HEK293 (cell line): ENCODE measurements around the gene MRFAP1.
A peak's percentile ranks its signal among the peaks of the same experiment; 100 is the strongest.

Source experiments
- CTCF ChIA-PET: fragments of 350-600 bp; formaldehyde crosslinking; extraction: SDS; loops from one replicate; lab custom pipeline; 2021; ENCODE audit warnings: antibody characterized with exemption; lab: Yijun Ruan, JAX
- POLR2A ChIA-PET: fragments of 300-600 bp; formaldehyde crosslinking; extraction: SDS; loops from one replicate; lab custom pipeline; 2020; ENCODE audit warnings: antibody characterized with exemption, inconsistent platforms; lab: Yijun Ruan, JAX
- H3K27ac ChIP-seq: fragments of 200-500 bp; sonication (Bioruptor generic); 2 replicates; pipeline ENCODE4 v1.5.1; 2014; ENCODE audit warnings: low read depth, low read length, control low read depth, inconsistent platforms; ENCODE audit errors: extremely low read depth
- H3K36me3 ChIP-seq, 2 experiments: fragments of 200-500 bp in 1 of 2; sonication (Bioruptor generic) in 1 of 2; 1 replicate in 1 of 2; 2 replicates in 1 of 2; pipeline ENCODE4 v1.5.1; 2014 to 2017; ENCODE audit warnings: inconsistent platforms in 2 of 2, low read length in 2 of 2; ENCODE audit not compliant: control insufficient read depth in 2 of 2, insufficient read depth in 1 of 2
- H3K4me1 ChIP-seq: fragments of 200-500 bp; sonication (Bioruptor generic); 2 replicates; pipeline ENCODE4 v1.5.1; 2014; ENCODE audit warnings: mild to moderate bottlenecking, low read length, inconsistent platforms; ENCODE audit not compliant: control insufficient read depth, insufficient read depth
- H3K4me3 ChIP-seq: 2 replicates; pipeline ENCODE4 v1.5.1; 2011; ENCODE audit warnings: low read depth, mild to moderate bottlenecking, control low read depth, low read length, moderate library complexity
- H3K9me3 ChIP-seq: fragments of 200-500 bp; sonication (Bioruptor generic); 2 replicates; pipeline ENCODE4 v1.5.1; 2014; ENCODE audit warnings: low read depth, low read length, inconsistent platforms; ENCODE audit not compliant: control insufficient read depth, insufficient read depth
- EGR2 ChIP-seq: fragments of 450-650 bp; formaldehyde crosslinking; IDR thresholded peaks from 2 replicates; pipeline ENCODE4 v1.5.1; 2016; ENCODE audit warnings: low read depth, missing biosample characterization, missing genetic modification characterization
- GFI1B ChIP-seq: fragments of 450-650 bp; formaldehyde crosslinking; IDR thresholded peaks from 2 replicates; pipeline ENCODE4 v1.5.1; 2016; ENCODE audit warnings: missing biosample characterization, missing genetic modification characterization
- MYNN ChIP-seq: fragments of 450-650 bp; formaldehyde crosslinking; IDR thresholded peaks from 2 replicates; pipeline ENCODE4 v1.5.1; 2016; ENCODE audit warnings: missing biosample characterization, missing genetic modification characterization, borderline replicate concordance
- SP7 ChIP-seq: fragments of 450-650 bp; formaldehyde crosslinking; IDR thresholded peaks from 2 replicates; pipeline ENCODE4 v1.5.1; 2016; ENCODE audit warnings: missing biosample characterization, missing genetic modification characterization
- YY1 ChIP-seq: fragments of 450-650 bp; formaldehyde crosslinking; IDR thresholded peaks from 2 replicates; pipeline ENCODE4 v1.5.1; 2018; ENCODE audit warnings: missing biosample characterization, missing genetic modification characterization
- ZBTB8A ChIP-seq: fragments of 450-650 bp; formaldehyde crosslinking; IDR thresholded peaks from 2 replicates; pipeline ENCODE4 v1.5.1; 2016; ENCODE audit warnings: missing biosample characterization, missing genetic modification characterization
- ZFHX2 ChIP-seq: fragments of 450-650 bp; formaldehyde crosslinking; conservative IDR thresholded peaks from 2 replicates; pipeline ENCODE4 v1.5.1; 2016; ENCODE audit warnings: missing biosample characterization, missing genetic modification characterization
- ZFP41 ChIP-seq: fragments of 450-650 bp; formaldehyde crosslinking; IDR thresholded peaks from 2 replicates; pipeline ENCODE4 v1.5.1; 2016; ENCODE audit warnings: missing biosample characterization, missing genetic modification characterization, borderline replicate concordance
- ZNF146 ChIP-seq: fragments of 450-650 bp; formaldehyde crosslinking; IDR thresholded peaks from 2 replicates; pipeline ENCODE4 v1.5.1; 2016; ENCODE audit warnings: missing biosample characterization, missing genetic modification characterization
- ZNF221 ChIP-seq: fragments of 450-650 bp; formaldehyde crosslinking; IDR thresholded peaks from 2 replicates; pipeline ENCODE4 v1.5.1; 2017; ENCODE audit warnings: missing biosample characterization, missing genetic modification characterization, borderline replicate concordance
- ZNF223 ChIP-seq: fragments of 450-650 bp; formaldehyde crosslinking; IDR thresholded peaks from 2 replicates; pipeline ENCODE4 v1.5.1; 2016; ENCODE audit warnings: missing biosample characterization, missing genetic modification characterization
- ZNF324 ChIP-seq: fragments of 450-650 bp; formaldehyde crosslinking; IDR thresholded peaks from 2 replicates; pipeline ENCODE4 v1.5.1; 2016; ENCODE audit warnings: missing biosample characterization, missing genetic modification characterization
- ZNF350 ChIP-seq: fragments of 450-650 bp; formaldehyde crosslinking; IDR thresholded peaks from 2 replicates; pipeline ENCODE4 v1.5.0; 2017; ENCODE audit warnings: missing biosample characterization, mild to moderate bottlenecking, missing genetic modification characterization
- ZNF530 ChIP-seq: fragments of 450-650 bp; formaldehyde crosslinking; IDR thresholded peaks from 2 replicates; pipeline ENCODE4 v1.5.1; 2016; ENCODE audit warnings: low read depth, missing biosample characterization, missing genetic modification characterization
- ZNF670 ChIP-seq: fragments of 450-650 bp; formaldehyde crosslinking; IDR thresholded peaks from 2 replicates; pipeline ENCODE4 v1.5.1; 2016; ENCODE audit warnings: missing biosample characterization, missing genetic modification characterization, low read depth
- ZNF677 ChIP-seq: fragments of 450-650 bp; IDR thresholded peaks from 2 replicates; pipeline ENCODE4 v1.5.0; 2018; ENCODE audit warnings: missing biosample characterization, mild to moderate bottlenecking, missing genetic modification characterization, moderate library complexity
- TF ChIP-seq, protein P1 (sequence below): fragments of 450-650 bp; formaldehyde crosslinking; IDR thresholded peaks from 2 replicates; pipeline ENCODE4 v1.5.1; 2016; ENCODE audit warnings: missing biosample characterization, missing genetic modification characterization
- TF ChIP-seq, protein P2 (sequence below): fragments of 450-650 bp; formaldehyde crosslinking; IDR thresholded peaks from 2 replicates; pipeline ENCODE4 v1.5.0; 2017; ENCODE audit warnings: missing biosample characterization, missing genetic modification characterization, borderline replicate concordance

MRFAP1 gene

DNA sequence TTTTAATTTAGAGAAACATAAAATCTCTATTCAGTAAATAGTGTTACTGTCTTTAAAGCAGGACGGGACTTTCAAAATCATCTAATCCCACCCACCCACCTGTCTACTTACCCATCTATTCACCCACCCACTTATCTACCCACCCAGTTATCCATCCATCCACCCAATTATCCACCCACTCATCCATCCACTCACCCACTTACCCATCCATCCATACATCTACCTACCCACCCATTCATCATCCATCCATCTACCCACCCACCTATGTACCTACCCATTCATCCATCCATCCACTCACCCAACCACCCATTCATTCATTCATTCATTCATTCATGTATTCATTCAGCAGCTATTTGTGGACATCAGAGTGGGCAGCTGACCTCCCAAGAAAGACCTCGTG lies 34.9 kb upstream of the MRFAP1 start:
- no peak overlapping the region for H3K27ac ChIP-seq
- peaks cover 0 to 30% of the 10 kb centered on the region in 2 experiments; a peak in 1 of 3 replicates for H3K36me3 ChIP-seq
- TF ChIP-seq ZNF670 (tag by site-specific recombination) (no peak), EGR2 (tag by site-specific recombination) (peak; percentile 99), ZFHX2 (peak; percentile 97)
- CTCF ChIA-PET, result no interaction called here
- no peaks in the 10 kb centered on the region for H3K4me1 ChIP-seq
- POLR2A ChIA-PET, result no interaction called here
- no peak overlapping the region for H3K4me3 ChIP-seq
- H3K9me3 ChIP-seq, result no peaks in the 10 kb centered on the region

DNA sequence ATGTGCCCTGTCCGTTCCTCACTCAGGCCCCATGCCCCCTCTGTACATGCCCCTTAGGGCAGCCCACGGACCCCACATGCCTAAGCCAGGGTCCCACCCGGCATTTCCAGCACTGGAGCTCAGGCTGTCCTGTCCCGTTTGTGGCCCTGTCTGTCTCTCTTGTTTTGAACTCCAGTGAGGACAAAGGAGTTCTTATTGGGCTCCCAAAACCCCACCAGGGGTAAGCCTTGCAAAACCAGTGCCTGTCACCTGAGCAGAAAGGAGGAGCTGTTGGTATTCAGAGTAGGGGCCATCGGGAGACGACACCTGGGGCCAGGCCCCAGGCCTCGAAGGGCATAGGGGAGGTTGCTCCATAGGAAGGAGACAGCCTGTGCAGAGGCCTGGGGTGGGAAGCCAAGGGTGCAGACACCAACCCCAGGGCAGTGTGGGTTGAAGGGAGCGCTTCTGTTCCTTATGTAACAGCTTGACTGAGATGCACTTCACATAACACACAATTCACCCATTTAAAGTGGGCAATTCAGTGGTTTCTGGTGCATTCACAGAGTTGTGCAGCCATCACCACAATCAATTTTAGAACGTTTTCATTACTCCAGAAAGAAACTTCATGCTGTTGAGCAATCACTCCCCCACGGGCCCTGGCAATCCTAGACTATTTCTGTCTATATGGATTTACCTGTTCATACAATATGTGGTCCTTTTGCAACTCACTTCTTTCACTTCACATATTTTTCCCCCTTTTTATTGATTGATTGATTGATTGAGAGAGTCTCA lies 33.8 kb upstream of the MRFAP1 start:
- no peak overlapping the region for H3K4me3 ChIP-seq
- TF ChIP-seq ZNF677 (peak; percentile 95), MYNN (tag by site-specific recombination) (no peak)
- no peaks in the 10 kb centered on the region for H3K9me3 ChIP-seq
- no peak overlapping the region for H3K27ac ChIP-seq
- ChIA-PET POLR2A (no interaction called here), CTCF (interaction anchor here (0.6 to 0.7 kb wide), 2 partner anchors 63 to 105 kb away, joined by 3 to 4 read pairs; no protein-coding TSS in a partner anchor)
- H3K36me3 ChIP-seq, result peaks cover 0 to 36% of the 10 kb centered on the region in 2 experiments; a peak in 1 of 3 replicates
- H3K4me1 ChIP-seq, result no peaks in the 10 kb centered on the region

DNA sequence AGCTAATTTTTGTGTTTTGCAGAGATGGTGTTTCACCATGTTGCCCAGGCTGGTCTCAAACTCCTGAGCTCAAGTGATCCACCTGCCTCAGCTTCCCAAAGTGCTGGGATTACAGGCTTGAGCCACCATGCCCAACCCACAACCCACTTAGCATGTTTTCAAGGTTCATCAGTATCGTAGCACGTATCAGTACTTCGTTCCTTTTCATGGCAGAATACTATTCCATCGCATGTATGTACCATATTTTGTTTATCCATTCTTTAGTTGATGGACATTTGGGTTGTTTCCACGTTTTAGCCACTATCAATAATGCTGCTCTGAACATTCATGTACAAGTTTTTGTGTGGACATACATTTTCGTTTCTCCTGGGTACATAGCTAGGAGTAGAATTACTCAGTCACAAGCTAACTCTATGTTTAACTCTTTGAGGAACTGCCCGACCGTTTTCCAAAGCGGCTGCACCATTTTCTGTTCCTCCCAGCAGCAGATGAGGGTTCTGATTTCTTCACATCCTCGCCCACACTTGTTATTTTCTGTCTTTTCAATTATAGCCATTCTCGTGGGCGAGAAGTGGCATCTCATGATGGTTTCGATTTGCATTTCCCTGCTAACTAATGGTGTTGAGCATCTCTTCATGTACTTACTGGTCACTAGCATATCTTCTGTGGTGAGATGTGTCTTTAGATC lies 33.0 kb upstream of the MRFAP1 start:
- no peaks in the 10 kb centered on the region for H3K9me3 ChIP-seq
- CTCF ChIA-PET, result no interaction called here
- H3K36me3 ChIP-seq, result peaks cover 0 to 36% of the 10 kb centered on the region in 2 experiments; a peak in 1 of 3 replicates
- H3K4me1 ChIP-seq, result no peaks in the 10 kb centered on the region
- no peak overlapping the region for H3K4me3 ChIP-seq
- no peak for TF ChIP-seq ZNF530 (tag by site-specific recombination)
- no peak for TF ChIP-seq YY1 (tag by site-specific recombination)
- peak; percentile 98 for TF ChIP-seq ZNF146
- no peak for TF ChIP-seq ZFP41 (tag by site-specific recombination)
- TF ChIP-seq, all 188 proteins: peak for 1
- POLR2A ChIA-PET, result no interaction called here
- no peak overlapping the region for H3K27ac ChIP-seq

DNA sequence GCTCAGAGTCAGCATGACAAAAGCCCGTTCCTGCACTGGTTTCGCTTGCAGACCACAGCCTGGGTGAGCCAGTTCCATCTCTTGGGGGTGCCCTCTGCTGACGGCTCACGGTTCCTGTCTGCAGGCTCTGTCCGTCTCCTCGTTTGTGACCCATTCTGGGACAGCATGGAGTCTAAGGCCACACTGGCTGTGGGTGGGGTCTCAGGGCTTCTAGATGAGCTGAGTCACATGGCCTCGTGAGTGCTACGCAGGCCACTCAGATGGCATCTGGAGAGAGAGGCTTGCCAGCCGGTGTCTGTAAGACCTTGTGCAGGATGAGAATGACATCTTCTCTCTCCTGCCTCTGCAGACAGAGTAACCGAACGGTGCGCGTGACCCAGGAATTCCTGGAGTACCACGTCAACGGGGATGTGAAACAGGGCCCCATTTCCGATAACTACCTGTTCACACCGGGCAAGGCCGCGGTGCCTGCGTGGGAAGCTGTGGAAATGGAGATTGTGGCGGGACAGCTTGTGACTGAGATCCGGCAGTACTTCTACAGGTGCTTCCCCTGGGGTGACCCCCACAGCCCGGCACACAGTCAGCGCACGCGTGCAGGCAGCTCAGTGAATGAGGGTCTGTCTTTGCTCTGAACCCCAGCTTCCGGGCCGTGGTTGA lies 31.6 kb upstream of the MRFAP1 start:
- H3K4me1 ChIP-seq, result no peaks in the 10 kb centered on the region
- H3K36me3 ChIP-seq, result peaks cover 0 to 36% of the 10 kb centered on the region in 2 experiments; a peak in 1 of 3 replicates
- ChIA-PET POLR2A (no interaction called here), CTCF (no interaction called here)
- H3K9me3 ChIP-seq, result no peaks in the 10 kb centered on the region
- no peak overlapping the region for H3K4me3 ChIP-seq
- no peak overlapping the region for H3K27ac ChIP-seq
- TF ChIP-seq ZNF223 (tag by site-specific recombination) (no peak), ZNF350 (tag by site-specific recombination) (no peak), GFI1B (tag by site-specific recombination) (no peak), ZBTB8A (tag by site-specific recombination) (no peak), ZNF221 (no peak), ZNF324 (tag by site-specific recombination) (no peak), ZFHX2 (no peak), SP7 (tag by site-specific recombination) (no peak)
- TF ChIP-seq, protein P1, sequence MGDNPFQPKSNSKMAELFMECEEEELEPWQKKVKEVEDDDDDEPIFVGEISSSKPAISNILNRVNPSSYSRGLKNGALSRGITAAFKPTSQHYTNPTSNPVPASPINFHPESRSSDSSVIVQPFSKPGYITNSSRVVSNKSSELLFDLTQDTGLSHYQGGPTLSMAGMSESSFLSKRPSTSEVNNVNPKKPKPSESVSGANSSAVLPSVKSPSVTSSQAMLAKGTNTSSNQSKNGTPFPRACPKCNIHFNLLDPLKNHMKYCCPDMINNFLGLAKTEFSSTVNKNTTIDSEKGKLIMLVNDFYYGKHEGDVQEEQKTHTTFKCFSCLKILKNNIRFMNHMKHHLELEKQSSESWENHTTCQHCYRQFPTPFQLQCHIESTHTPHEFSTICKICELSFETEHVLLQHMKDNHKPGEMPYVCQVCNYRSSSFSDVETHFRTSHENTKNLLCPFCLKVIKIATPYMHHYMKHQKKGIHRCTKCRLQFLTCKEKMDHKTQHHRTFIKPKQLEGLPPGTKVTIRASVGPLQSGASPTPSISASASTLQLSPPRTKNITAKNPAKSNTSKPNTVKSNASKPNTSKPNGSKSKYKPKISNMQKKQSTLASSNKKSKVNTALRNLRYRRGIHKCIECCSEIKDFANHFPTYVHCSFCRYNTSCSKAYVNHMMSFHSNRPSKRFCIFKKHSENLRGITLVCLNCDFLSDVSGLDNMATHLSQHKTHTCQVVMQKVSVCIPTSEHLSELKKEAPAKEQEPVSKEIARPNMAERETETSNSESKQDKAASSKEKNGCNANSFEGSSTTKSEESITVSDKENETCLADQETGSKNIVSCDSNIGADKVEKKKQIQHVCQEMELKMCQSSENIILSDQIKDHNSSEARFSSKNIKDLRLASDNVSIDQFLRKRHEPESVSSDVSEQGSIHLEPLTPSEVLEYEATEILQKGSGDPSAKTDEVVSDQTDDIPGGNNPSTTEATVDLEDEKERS, result no peak
- TF ChIP-seq, protein P2, sequence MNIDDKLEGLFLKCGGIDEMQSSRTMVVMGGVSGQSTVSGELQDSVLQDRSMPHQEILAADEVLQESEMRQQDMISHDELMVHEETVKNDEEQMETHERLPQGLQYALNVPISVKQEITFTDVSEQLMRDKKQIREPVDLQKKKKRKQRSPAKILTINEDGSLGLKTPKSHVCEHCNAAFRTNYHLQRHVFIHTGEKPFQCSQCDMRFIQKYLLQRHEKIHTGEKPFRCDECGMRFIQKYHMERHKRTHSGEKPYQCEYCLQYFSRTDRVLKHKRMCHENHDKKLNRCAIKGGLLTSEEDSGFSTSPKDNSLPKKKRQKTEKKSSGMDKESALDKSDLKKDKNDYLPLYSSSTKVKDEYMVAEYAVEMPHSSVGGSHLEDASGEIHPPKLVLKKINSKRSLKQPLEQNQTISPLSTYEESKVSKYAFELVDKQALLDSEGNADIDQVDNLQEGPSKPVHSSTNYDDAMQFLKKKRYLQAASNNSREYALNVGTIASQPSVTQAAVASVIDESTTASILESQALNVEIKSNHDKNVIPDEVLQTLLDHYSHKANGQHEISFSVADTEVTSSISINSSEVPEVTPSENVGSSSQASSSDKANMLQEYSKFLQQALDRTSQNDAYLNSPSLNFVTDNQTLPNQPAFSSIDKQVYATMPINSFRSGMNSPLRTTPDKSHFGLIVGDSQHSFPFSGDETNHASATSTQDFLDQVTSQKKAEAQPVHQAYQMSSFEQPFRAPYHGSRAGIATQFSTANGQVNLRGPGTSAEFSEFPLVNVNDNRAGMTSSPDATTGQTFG (tag by site-specific recombination), result no peak
